Renal pelvis (tissue), 12 donors: ENCODE measurements around the gene POM121. TPM values are rescaled to one million over a fixed set of nuclear protein-coding genes. Genes with fewer than 3 reads are reported as not detected.
A peak's percentile ranks its signal among the peaks of the same experiment; 100 is the strongest.
"Not testable (repeated sequence)": the region's sequence is repeated elsewhere in the genome, so short reads cannot be mapped to it uniquely, and the experiment has no call there.

Experiments
- DNase-seq: peaks from one replicate; pipeline ENCODE4 v3.0.0-alpha.2; 2013
- long read RNA-seq, 16 experiments: transcript quantifications; one replicate each; lab custom pipeline, GENCODE V29; 2026
- polyA plus RNA-seq, 3 donors: library from polyadenylated mRNA; unstranded; fragments of 120-200 nt; gene quantifications; one replicate each; pipeline ENCODE4 v1.2.1, GENCODE V29; 2013; ENCODE audit not compliant: insufficient read length in 3 of 3

POM121 gene
- 10 to 100 TPM; 46.9 to 52.2 (median 47.6) TPM for polyA plus RNA-seq
- long read RNA-seq, donor 1, partial matches to known transcripts, result 11 of 11 reads
- long read RNA-seq, donor 1, other reads (novel, unspliced or antisense), result 0 of 11 reads
- long read RNA-seq, donor 2, result 0 reads
- long read RNA-seq, donor 3, result 0 reads
- long read RNA-seq, donor 4, partial matches to known transcripts, result 11 of 11 reads
- long read RNA-seq, donor 4, other reads (novel, unspliced or antisense), result 0 of 11 reads
- long read RNA-seq, donor 5, partial matches to known transcripts, result 6 of 6 reads
- long read RNA-seq, donor 5, other reads (novel, unspliced or antisense), result 0 of 6 reads
- long read RNA-seq, donor 6, partial matches to known transcripts, result 6 of 6 reads
- long read RNA-seq, donor 6, other reads (novel, unspliced or antisense), result 0 of 6 reads
- long read RNA-seq, donor 7, partial matches to known transcripts, result 13 of 13 reads
- long read RNA-seq, donor 7, other reads (novel, unspliced or antisense), result 0 of 13 reads
- long read RNA-seq, donor 8, result 0 reads
- long read RNA-seq, donor 9, partial matches to known transcripts, result 5 of 5 reads
- long read RNA-seq, donor 9, other reads (novel, unspliced or antisense), result 0 of 5 reads
- long read RNA-seq, donor 10, partial matches to known transcripts, result 30 of 30 reads
- long read RNA-seq, donor 10, other reads (novel, unspliced or antisense), result 0 of 30 reads
- long read RNA-seq, donor 11, result 0 reads
- long read RNA-seq, donor 12, full-length matches to known transcripts, result 2 of 9 reads
- long read RNA-seq, donor 12, partial matches to known transcripts, result 7 of 9 reads
- long read RNA-seq, donor 12, other reads (novel, unspliced or antisense), result 0 of 9 reads
- long read RNA-seq, donor 13, partial matches to known transcripts, result 44 of 44 reads
- long read RNA-seq, donor 13, other reads (novel, unspliced or antisense), result 0 of 44 reads
- long read RNA-seq, donor 14, partial matches to known transcripts, result 137 of 137 reads
- long read RNA-seq, donor 14, other reads (novel, unspliced or antisense), result 0 of 137 reads
- long read RNA-seq, donor 15, partial matches to known transcripts, result 13 of 13 reads
- long read RNA-seq, donor 15, other reads (novel, unspliced or antisense), result 0 of 13 reads
- long read RNA-seq, donor 16, result 0 reads

DNA sequence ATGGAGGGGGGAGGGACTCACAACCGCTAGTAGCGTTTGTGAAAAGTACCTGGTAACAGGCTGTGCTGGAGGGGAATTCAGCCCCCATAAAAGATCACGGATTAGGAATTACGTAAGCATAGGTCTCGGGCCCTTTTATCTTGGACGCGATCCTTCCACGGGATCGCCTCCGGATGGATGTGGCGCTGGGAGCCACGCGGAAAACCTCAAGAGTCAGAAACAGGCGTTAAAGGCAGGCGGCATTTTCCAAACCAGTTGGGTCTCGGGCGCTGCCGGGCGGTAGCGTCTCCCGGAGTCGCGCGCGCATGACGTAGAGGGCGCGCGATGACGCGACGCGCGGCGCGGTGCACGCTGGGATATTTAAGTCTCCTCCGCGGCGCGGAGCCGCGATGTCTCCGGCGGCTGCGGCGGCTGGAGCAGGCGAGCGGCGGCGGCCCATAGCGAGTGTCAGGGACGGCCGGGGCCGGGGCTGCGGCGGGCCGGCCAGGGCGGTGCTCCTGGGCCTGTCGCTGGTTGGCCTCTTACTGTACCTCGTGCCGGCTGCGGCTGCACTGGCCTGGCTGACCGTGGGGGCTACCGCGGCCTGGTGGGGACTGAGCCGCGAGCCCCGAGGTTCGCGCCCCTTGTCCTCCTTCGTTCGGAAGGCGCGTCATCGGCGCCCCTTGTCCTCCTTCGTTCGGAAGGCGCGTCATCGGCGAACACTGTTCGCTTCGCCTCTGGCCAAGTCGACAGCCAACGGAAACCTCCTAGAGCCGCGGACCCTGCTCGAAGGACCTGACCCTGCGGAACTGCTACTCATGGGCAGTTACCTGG is at the start of gene POM121:
Gene POM121, plus strand, starts transcription at position 363 of the 813 bp plus-strand sequence. Its CDS starts 27 bp downstream, at position 390.
- DNase-seq, result peak; percentile 88

DNA sequence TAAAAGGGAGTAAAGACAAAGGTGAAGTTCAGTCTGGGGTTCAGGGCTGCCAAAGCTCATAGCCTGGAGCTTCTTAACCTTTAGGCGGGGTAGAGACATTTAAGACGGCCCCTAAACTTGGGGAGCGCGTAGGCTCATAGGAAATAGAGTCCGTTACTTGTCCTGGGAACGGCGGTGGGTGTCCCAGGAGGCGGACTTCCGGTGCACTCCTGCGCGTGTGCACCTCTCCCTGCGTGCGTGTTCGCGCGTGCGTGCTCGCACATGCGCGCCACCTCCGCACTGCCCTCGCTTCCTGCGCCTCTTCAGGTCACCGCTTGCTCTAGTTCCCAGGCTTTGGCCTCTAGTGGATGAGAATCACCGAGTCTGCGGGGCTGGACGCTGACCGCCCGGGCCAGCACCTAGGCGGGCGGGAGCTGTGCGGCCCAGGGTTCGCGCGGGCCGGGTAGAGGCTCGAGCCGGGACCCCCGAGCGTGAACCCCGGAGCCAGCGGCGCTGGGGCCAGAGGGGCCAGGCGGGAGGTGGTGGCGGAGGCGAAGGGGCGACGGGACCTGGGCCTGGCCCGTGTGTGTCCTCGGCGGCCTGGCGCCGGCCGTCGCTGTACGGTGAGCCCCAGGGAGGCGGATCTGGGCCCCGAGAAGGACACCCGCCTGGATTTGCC is 45.7 kb upstream of the POM121 start:
- peak; percentile 78 for DNase-seq

DNA sequence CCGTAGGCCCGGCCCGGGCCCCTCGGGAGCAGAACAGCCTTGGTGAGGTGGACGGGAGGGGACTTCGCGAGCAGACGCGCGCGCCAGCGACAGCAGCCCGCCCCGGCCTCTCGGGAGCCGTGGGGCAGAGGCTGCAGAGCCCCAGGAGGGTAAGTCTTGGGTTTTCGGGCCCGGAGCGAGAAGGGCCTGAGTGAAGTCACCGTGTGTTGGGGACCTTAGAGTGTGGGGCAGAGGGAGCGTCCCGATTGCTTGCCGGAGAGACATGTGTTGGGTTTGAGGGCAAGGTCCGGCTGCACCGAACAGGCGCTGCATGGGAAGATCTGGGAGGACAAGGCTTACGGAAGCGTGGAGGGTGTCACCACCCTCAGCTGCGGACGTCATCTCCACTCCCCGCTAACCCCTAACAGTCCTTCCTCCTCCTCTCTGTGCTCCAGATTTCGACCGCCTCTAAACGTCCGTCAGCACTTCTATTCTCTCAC is 45.1 kb upstream of the POM121 start:
- DNase-seq, result peak; percentile 22

DNA sequence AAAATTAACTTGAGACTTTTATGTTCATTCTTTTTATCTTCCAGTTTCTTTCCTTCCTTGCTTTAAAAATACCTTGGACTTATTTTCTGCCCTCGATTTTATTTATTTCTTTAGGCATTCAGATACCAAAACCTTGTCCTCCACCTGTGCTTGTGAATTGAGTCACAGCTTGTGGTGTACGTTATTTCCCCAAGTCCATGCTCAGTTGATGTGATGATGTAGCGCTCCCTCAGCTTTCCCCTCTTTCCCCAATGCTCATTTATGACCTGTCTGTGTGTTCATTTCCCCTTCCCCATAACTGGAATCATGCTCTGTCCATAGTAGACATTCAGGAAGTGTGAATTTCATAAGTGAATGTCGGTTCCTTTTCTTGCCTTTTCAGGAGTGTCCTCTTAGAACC is 33.1 kb upstream of the POM121 start:
- not testable (repeated sequence) for DNase-seq

GRCh38 chr7:72904740-72905139 is 20.2 kb upstream of the POM121 start:
- DNase-seq, result not testable (repeated sequence)

GRCh38 chr7:72908422-72908821 is 16.5 kb upstream of the POM121 start:
- not testable (repeated sequence) for DNase-seq

GRCh38 chr7:72911395-72911794 is 13.5 kb upstream of the POM121 start:
- DNase-seq, result not testable (repeated sequence)

DNA sequence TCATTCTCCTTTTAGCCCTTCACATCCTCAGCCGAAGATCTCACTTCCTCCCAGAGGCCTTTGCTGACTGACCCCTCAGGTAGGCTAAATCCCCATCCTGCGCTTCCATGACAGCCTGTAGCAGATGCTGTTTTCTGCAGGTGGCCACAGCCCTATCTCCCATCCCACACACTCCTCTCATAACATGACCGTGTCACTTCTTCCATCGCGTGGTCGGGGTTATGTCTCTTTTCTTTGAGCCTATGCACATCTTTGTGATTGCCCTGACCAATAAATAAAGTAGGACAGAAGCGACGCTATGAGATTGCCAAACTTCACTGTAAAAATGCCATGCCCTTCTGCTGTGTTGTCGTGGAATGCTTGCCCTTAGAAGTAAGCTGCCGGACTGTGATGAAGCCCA is 11.1 kb upstream of the POM121 start:
- not testable (repeated sequence) for DNase-seq

DNA sequence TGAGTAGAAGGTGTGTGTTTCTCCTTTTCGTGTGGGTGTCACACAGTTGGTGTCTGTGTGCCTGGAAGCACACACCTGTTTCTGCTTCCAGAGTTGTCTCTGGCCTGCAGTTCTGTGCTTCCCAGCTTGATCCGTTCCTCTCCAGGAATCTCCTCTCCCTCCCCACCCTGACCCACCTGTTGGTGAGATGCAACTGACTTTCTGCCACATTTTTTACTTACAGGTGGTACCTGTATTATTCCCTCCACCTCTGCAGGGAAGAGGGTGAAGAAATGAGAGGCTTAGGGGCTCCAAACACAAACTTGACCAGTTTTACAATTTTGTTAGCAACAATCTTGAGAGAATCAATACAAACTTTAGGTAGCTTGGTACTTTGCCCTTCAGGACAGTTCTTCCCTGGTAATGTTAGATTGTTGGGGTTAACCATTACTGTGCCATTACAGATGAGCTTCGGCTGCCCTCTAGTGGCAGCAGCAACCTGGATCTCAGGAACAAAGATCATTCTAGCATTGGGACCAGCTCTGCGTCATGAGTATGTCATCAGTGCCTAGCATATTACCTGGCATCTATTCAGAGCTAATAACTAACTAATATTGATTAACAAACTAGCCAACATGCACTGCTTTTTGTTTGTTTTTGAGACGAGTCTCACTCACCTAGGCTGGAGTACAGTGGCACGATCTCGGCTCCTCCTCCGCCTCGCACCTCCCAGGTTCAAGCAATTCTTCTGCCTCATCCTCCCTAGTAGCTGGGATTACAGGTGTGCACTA is 10.0 kb upstream of the POM121 start:
- DNase-seq, result peak; percentile 16

DNA sequence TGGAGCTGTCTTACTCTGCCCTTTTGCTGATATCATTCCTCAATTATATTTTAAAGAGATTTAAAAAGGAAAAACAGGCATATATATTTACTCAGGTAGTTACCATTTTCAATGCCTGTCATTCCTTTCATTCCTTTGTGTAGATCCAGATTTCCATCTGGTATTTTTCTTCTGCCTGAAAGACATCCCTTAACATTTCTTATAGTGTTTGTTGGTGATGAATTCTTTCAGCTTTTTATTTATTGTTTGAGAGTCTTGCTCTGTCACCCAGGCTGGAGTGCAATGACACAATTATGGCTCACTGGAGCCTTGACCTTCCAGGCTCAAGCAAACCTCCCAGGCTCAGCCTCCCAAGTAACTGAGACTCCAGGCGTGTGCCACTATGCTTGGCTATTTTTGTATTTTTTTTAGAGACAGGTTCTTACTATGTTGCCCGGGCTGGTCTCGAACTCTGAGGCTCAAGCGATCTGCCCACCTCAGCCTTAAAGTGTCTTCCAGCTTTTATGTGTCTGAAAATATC is 5.6 kb upstream of the POM121 start:
- no peak for DNase-seq

DNA sequence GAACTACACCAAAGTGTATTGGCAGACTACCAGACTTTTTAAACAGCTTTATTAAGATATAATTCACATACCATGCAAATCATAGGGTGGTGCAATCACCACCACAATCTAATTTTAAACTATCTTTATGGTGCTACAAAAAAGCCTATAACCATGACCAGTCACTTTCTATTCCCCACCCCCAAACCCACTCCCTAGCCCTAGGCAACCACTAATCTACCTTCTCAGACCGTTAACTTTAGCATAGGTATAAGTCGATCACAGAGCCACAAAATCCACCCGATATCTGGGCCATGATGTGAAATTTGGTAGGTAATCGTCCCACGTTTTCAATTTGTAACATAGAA is 536 bp upstream of the POM121 start:
- DNase-seq, result no peak

DNA sequence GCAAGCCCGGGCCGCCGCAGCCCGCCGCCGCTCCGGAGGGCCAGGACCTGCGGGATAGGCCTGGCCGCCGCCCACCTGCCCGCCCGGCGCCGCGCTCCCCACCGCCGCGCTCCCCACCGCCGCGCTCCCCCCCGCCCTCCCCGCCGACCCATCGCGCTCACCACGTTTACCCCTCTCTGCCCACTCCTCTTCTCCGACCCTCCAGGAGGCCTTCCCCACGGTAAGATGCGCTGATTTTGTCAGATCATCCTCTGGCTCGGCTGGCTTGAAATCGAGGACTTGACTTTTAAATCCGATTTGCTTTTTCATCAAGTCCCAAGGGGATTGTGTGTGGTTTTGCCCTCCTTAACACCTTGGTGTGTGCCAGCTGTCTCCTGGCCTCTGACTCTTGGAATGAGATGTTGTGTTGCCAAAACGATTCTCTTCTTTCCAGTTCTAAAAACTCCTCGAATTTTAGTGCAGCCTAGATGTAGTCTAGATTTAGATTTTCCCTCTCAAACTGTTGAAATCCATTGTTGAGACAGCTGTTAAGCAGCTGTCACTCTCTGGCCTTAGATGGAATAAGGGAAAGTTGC is 738 bp downstream of the POM121 start:
- no peak for DNase-seq

DNA sequence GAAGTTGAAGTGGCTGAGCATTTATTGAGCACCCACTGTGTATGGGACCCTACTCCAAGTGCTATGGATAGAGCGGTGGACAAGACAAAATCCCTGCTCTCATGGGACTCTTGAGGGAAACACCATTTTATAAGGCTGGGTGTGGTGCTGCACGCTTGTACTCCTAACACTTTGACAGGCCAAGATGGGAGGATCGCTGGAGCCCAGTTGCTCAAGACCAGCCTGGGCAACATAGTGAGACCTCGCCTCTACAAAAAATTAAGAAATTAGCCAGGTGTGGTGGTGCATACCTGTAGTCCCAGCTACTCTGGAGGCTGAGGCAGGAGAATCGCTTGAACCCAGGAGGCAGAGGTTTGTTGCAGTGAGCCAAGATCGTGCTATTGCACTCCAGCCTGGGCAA is 2.9 kb downstream of the POM121 start:
- DNase-seq, result not testable (repeated sequence)

DNA sequence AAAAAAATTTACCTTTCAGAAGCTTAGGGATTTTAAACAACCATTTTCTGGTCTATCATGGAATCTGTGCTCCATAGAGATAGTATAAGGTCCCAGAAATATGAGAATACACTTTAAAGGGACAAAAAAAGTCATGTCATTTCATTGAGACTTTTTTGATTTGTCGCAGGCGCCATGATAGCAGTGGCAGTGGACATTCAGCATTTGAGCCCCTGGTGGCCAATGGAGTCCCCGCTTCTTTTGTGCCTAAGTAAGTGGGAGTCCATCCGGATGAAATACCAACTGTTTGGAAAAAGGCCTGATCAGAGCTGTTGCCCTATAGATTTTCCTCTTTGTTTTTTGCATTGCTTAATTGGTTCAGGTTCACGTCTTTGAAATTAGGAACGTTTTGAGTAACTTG is 3.3 kb downstream of the POM121 start:
- DNase-seq, result not testable (repeated sequence)

DNA sequence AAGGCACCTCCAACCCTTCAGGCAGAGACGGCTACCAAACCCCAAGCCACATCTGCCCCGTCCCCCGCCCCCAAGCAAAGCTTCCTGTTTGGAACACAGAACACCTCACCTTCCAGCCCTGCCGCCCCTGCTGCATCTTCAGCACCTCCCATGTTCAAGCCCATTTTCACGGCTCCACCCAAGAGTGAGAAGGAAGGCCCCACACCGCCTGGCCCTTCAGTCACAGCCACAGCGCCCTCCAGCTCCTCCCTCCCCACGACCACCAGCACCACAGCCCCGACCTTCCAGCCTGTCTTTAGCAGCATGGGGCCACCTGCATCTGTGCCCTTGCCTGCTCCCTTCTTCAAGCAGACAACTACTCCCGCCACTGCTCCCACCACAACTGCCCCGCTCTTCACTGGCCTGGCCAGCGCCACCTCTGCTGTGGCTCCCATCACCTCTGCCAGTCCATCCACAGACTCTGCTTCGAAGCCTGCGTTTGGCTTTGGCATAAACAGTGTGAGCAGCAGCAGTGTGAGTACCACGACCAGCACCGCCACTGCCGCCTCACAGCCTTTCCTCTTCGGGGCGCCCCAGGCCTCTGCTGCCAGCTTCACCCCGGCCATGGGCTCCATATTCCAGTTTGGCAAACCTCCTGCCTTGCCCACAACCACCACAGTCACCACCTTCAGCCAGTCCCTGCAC is 17.3 kb downstream of the POM121 start:
- not testable (repeated sequence) for DNase-seq

- DNase-seq, result not testable (repeated sequence)
These were observed 18.1 kb downstream of the POM121 start for GRCh38 chr7:72942956-72943355.

- not testable (repeated sequence) for DNase-seq
These were observed 20.0 kb downstream of the POM121 start for GRCh38 chr7:72944937-72945336.

GRCh38 chr7:72945597-72945996 is 20.7 kb downstream of the POM121 start:
- DNase-seq, result not testable (repeated sequence)
